H1 (cell line): ENCODE measurements around the gene SUZ12. TPM values are rescaled to one million over a fixed set of nuclear protein-coding genes. Genes with fewer than 3 reads are reported as not detected.

Experiments
- CTCF ChIA-PET: fragments of 300-600 bp; sonication (Branson Sonifier 250); formaldehyde crosslinking; loops from one replicate; lab custom pipeline; 2021; ENCODE audit not compliant: partially characterized antibody; lab: Charles Lee
- POLR2A ChIA-PET: fragments of 300-600 bp; sonication (Branson Sonifier 250); formaldehyde crosslinking; loops from one replicate; lab custom pipeline; 2021; ENCODE audit warnings: inconsistent platforms; ENCODE audit not compliant: partially characterized antibody; lab: Charles Lee
- DNase-seq, 2 experiments: peaks; one replicate each; pipeline versions ENCODE4 v3.0.0 to v3.0.0-alpha.2; 2010 to 2022; ENCODE audit warnings: low spot score in 2 of 2, low read depth in 1 of 2, mixed read lengths in 1 of 2
- FAIRE-seq: peaks from 2 replicates; lab custom pipeline; 2011; peaks lifted over from hg19 to GRCh38; lab: Jason Lieb, UNC
- H2AFZ ChIP-seq: 2 replicates; pipeline ENCODE4 v1.8.1; 2012; ENCODE audit warnings: low read length, inconsistent platforms
- H2AK5ac ChIP-seq: 2 replicates; pipeline ENCODE4 v1.6.1; 2013; ENCODE audit warnings: low read depth, low read length
- H2BK120ac ChIP-seq: replicated peaks from 2 replicates; pipeline ENCODE3; 2013; ENCODE audit warnings: low read depth, low read length, inconsistent platforms
- H2BK12ac ChIP-seq: 2 replicates; pipeline ENCODE4 v1.6.1; 2013; ENCODE audit warnings: low read depth, low read length
- H2BK15ac ChIP-seq: 2 replicates; pipeline ENCODE4 v1.6.1; 2013; ENCODE audit warnings: low read length
- H2BK20ac ChIP-seq: 2 replicates; pipeline ENCODE4 v1.6.1; 2013; ENCODE audit warnings: low read length
- H2BK5ac ChIP-seq: 2 replicates; pipeline ENCODE4 v1.6.1; 2013; ENCODE audit warnings: low read depth, low read length
- H3K14ac ChIP-seq: 2 replicates; pipeline ENCODE4 v1.6.1; 2013; ENCODE audit warnings: inconsistent platforms; ENCODE audit not compliant: insufficient read length
- H3K18ac ChIP-seq: 2 replicates; pipeline ENCODE4 v1.6.1; 2013; ENCODE audit warnings: low read length; ENCODE audit errors: extremely low read depth
- H3K23ac ChIP-seq: 2 replicates; pipeline ENCODE4 v1.6.1; 2013; ENCODE audit warnings: inconsistent platforms; ENCODE audit not compliant: insufficient read length
- H3K23me2 ChIP-seq: 2 replicates; pipeline ENCODE4 v1.6.1; 2013; ENCODE audit warnings: low read depth, low read length
- H3K27ac ChIP-seq: 2 replicates; pipeline ENCODE4 v1.6.1; 2011; ENCODE audit warnings: low read depth, low read length, inconsistent platforms
- H3K27me3 ChIP-seq, 4 experiments: replicated peaks in 1 of 4; 1 replicate in 1 of 4; 2 replicates in 3 of 4; pipeline versions ENCODE4 v1.6.1 to v1.8.1; 2011 to 2013; ENCODE audit warnings: low read length in 3 of 4, mild to moderate bottlenecking in 3 of 4, inconsistent platforms in 2 of 4, mixed read lengths in 2 of 4, moderate library complexity in 1 of 4; ENCODE audit not compliant: control insufficient read depth in 3 of 4, insufficient read depth in 3 of 4; ENCODE audit errors: extremely low read depth in 1 of 4
- H3K36me3 ChIP-seq, 4 experiments: 2 replicates each; pipeline versions ENCODE4 v1.6.1 to v1.8.1; 2011 to 2013; ENCODE audit warnings: mild to moderate bottlenecking in 4 of 4, low read length in 3 of 4, moderate library complexity in 2 of 4, control low read depth in 1 of 4, inconsistent platforms in 1 of 4; ENCODE audit not compliant: insufficient read depth in 4 of 4, control insufficient read depth in 2 of 4
- H3K4ac ChIP-seq: replicated peaks from 2 replicates; pipeline ENCODE3; 2013; ENCODE audit warnings: low read length, low read depth, mixed read lengths, inconsistent platforms; ENCODE audit not compliant: insufficient read length
- H3K4me1 ChIP-seq, 4 experiments: replicated peaks in 1 of 4; 1 replicate in 1 of 4; 2 replicates in 3 of 4; pipeline versions ENCODE4 v1.6.1 to v1.8.1; 2011 to 2013; ENCODE audit warnings: low read length in 3 of 4, inconsistent platforms in 2 of 4, mixed read lengths in 1 of 4; ENCODE audit not compliant: insufficient read depth in 4 of 4, control insufficient read depth in 3 of 4
- H3K4me2 ChIP-seq, 2 experiments: 2 replicates each; pipeline versions ENCODE4 v1.6.1 to v1.8.1; 2011 to 2013; ENCODE audit warnings: low read depth in 2 of 2, low read length in 2 of 2, control low read depth in 1 of 2, inconsistent platforms in 1 of 2, mild to moderate bottlenecking in 1 of 2; ENCODE audit not compliant: insufficient read depth in 1 of 2
- H3K4me3 ChIP-seq, 4 experiments: fragments of 200-600, 300-600 bp in 1 of 4; sonication (generic), shearing (Covaris generic), sonication (Bioruptor Twin) in 1 of 4; 2 replicates each; pipeline versions ENCODE4 v1.5.1 to v1.8.1; 2011 to 2016; ENCODE audit warnings: low read length in 4 of 4, low read depth in 3 of 4, control low read depth in 2 of 4, inconsistent platforms in 2 of 4, mild to moderate bottlenecking in 2 of 4, mixed read lengths in 1 of 4, moderate library complexity in 1 of 4; ENCODE audit not compliant: insufficient read depth in 2 of 4; ENCODE audit errors: extremely low read depth in 1 of 4
- H3K56ac ChIP-seq: replicated peaks from 2 replicates; pipeline ENCODE3; 2013; ENCODE audit warnings: low read depth, mild to moderate bottlenecking, mixed read lengths, low read length, inconsistent platforms; ENCODE audit not compliant: insufficient read length
- H3K79me1 ChIP-seq: 2 replicates; pipeline ENCODE4 v1.6.1; 2013; ENCODE audit warnings: low read depth, low read length, control low read depth
- H3K79me2 ChIP-seq, 2 experiments: 2 replicates each; pipeline versions ENCODE4 v1.6.1 to v1.8.1; 2012 to 2013; ENCODE audit warnings: low read length in 2 of 2, mild to moderate bottlenecking in 2 of 2, inconsistent platforms in 1 of 2; ENCODE audit not compliant: insufficient read depth in 2 of 2, control insufficient read depth in 1 of 2
- H3K9ac ChIP-seq, 4 experiments: replicated peaks in 1 of 4; 1 replicate in 1 of 4; 2 replicates in 3 of 4; pipeline versions ENCODE4 v1.6.1 to v1.8.1; 2011 to 2013; ENCODE audit warnings: low read depth in 3 of 4, low read length in 3 of 4, control low read depth in 2 of 4, mild to moderate bottlenecking in 2 of 4, moderate library complexity in 2 of 4, inconsistent platforms in 1 of 4; ENCODE audit errors: extremely low read depth in 1 of 4
- H3K9me3 ChIP-seq, 2 experiments: 2 replicates each; pipeline versions ENCODE4 v1.6.1 to v1.8.1; 2012 to 2013; ENCODE audit warnings: mild to moderate bottlenecking in 2 of 2, moderate library complexity in 2 of 2, control low read depth in 1 of 2, inconsistent platforms in 1 of 2, low read depth in 1 of 2, low read length in 1 of 2, mixed read lengths in 1 of 2; ENCODE audit not compliant: insufficient read depth in 2 of 2
- H4K20me1 ChIP-seq, 2 experiments: replicated peaks in 1 of 2; 2 replicates each; pipeline versions ENCODE3 to v1.8.1; 2011 to 2013; ENCODE audit warnings: inconsistent platforms in 2 of 2, low read length in 2 of 2, mild to moderate bottlenecking in 1 of 2; ENCODE audit not compliant: insufficient read depth in 2 of 2, control insufficient read depth in 1 of 2
- H4K5ac ChIP-seq: 2 replicates; pipeline ENCODE4 v1.6.1; 2013; ENCODE audit warnings: low read length, low read depth, mixed read lengths, inconsistent platforms; ENCODE audit not compliant: insufficient read length
- H4K8ac ChIP-seq: 2 replicates; pipeline ENCODE4 v1.8.0; 2013; ENCODE audit warnings: mild to moderate bottlenecking, moderate library complexity, low read length, inconsistent platforms; ENCODE audit not compliant: insufficient read depth; ENCODE audit errors: extremely low read depth
- H4K91ac ChIP-seq: replicated peaks from 2 replicates; pipeline ENCODE3; 2013; ENCODE audit warnings: low read length, mixed read lengths, inconsistent platforms; ENCODE audit not compliant: insufficient read length
- SP1 ChIP-seq: IDR thresholded peaks from 2 replicates; pipeline ENCODE4 v1.6.1; 2011; ENCODE audit warnings: low read depth, low read length
- WGBS, 2 experiments: shearing (Covaris generic) in 1 of 2; methylation state at CpG; one replicate each; pipeline versions ENCODE4 v1.1.6 to v1.1.7; 2013 to 2015; ENCODE audit warnings: low lambda C conversion rate in 2 of 2, mixed read lengths in 2 of 2, inconsistent platforms in 1 of 2, low coverage in 1 of 2, missing lambda C conversion rate in 1 of 2; ENCODE audit not compliant: insufficient replicate concordance in 2 of 2, insufficient coverage in 1 of 2, insufficient read length in 1 of 2; ENCODE audit errors: extremely low coverage in 1 of 2, missing lambda C conversion rate in 1 of 2; 5-methylcytosine and 5-hydroxymethylcytosine counted together
- polyA plus RNA-seq, 7 experiments: library from polyadenylated mRNA; depleted of rRNA in 3 of 7; stranded (reverse) in 5 of 7; unstranded in 2 of 7; fragments of >200 nt in 5 of 7; fragments of 200-250 nt in 2 of 7; gene quantifications; 1 replicate in 5 of 7; 2 replicates in 1 of 7; 4 replicates in 1 of 7; pipeline versions ENCODE4 v1.2.1 to v1.2.3, GENCODE V29; 2011 to 2013; ENCODE audit warnings: missing spikeins in 2 of 7, mixed read lengths in 2 of 7
- total RNA-seq: library from RNA; stranded (reverse); fragmentation: NEBNext Ultra II Directional; extraction: Animal tissue kit (Norgen Biotek cat#: 25700); gene quantifications from 2 replicates; pipeline ENCODE4 v1.2.1, GENCODE V29; 2021

SUZ12 gene
- total and polyA plus RNA-seq, 2 of the 8 experiments (the other 6 are each of a cell fraction or from before 2014, with no cell fraction given), result 9.1 to 34.6 TPM

DNA sequence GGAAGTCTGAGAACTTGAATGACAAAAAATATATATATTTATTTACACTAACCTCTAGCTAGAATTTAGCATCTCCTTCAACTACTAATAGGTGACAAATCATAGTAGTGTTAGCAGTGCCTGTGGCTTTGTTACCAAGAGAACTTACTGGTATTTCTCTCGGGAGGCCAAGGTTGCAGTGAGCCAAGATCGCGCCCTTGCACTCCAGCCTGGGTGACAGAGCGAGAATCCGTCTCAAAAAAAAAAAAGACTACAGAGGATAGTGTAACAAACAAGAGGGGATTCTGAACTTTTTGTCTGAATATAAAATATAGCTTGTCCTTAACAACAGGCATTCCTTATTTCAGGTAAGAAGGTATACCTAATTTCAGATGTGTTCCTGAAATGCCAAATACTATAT, 1.3 kb upstream of the SUZ12 start:
- H3K79me1 ChIP-seq, result no peaks in the 10 kb centered on the region
- no peak overlapping the region for H2BK5ac ChIP-seq
- H2BK20ac ChIP-seq, result no peak overlapping the region
- no peak for FAIRE-seq
- no peak overlapping the region for H3K9ac ChIP-seq
- no peaks in the 10 kb centered on the region for H3K9me3 ChIP-seq
- H4K20me1 ChIP-seq, result peaks cover 0 to 3% of the 10 kb centered on the region in 2 experiments
- H3K18ac ChIP-seq, result no peak overlapping the region
- no peak overlapping the region for H4K91ac ChIP-seq
- H3K4me3 ChIP-seq, result no peak overlapping the region
- no peak overlapping the region; a peak in 1 of 4 replicates for H3K4me2 ChIP-seq
- H3K14ac ChIP-seq, result no peak overlapping the region
- peaks cover 0 to 5% (median 0%) of the 10 kb centered on the region in 4 experiments; a peak in 1 of 8 replicates for H3K36me3 ChIP-seq
- H3K4me1 ChIP-seq, result no peaks in the 10 kb centered on the region
- no peak overlapping the region for H3K4ac ChIP-seq
- H3K79me2 ChIP-seq, result peaks cover 13 to 27% of the 10 kb centered on the region in 2 experiments
- no peak overlapping the region for H2BK12ac ChIP-seq
- POLR2A ChIA-PET, result interaction anchor here (0.8 kb wide), 1 partner anchor 20 kb away, joined by 3 read pairs; no protein-coding TSS in a partner anchor
- peak in 1 of 2 experiments; percentile 14 for DNase-seq
- WGBS, 2 experiments, result 98% methylated on average over 5 of the region's 5 CpGs; no CpG with 5 or more reads in 1 of the 2 experiments
- H3K27ac ChIP-seq, result no peak overlapping the region
- no peaks in the 10 kb centered on the region for H3K27me3 ChIP-seq
- no peak overlapping the region for H2AFZ ChIP-seq
- H3K56ac ChIP-seq, result no peak overlapping the region
- no peak overlapping the region for H2BK15ac ChIP-seq
- H2BK120ac ChIP-seq, result no peak overlapping the region
- no peaks in the 10 kb centered on the region for H3K23me2 ChIP-seq
- no peak for TF ChIP-seq SP1
- TF ChIP-seq, all 59 proteins: peak for 0
- CTCF ChIA-PET, result interaction anchor here (1.0 to 1.5 kb wide), 3 partner anchors 9 to 22 kb away, joined by 3 read pairs; no protein-coding TSS in a partner anchor
- no peak overlapping the region for H4K5ac ChIP-seq
- H4K8ac ChIP-seq, result no peak overlapping the region
- H2AK5ac ChIP-seq, result no peak overlapping the region
- H3K23ac ChIP-seq, result no peak overlapping the region
